H1 (cell line): ENCODE results near the gene RHEB. TPM values are rescaled to one million over a fixed set of nuclear protein-coding genes. Genes with fewer than 3 reads are reported as not detected.

Experiments used
- CHD1 ChIP-seq: IDR thresholded peaks from 2 replicates; pipeline ENCODE4 v1.6.1; 2012; ENCODE audit warnings: low read depth, low read length, improper control_type of control experiment
- JUND ChIP-seq: IDR thresholded peaks from 2 replicates; pipeline ENCODE4 v1.6.1; 2011; ENCODE audit warnings: mild to moderate bottlenecking, improper control_type of control experiment, low read length
- SP1 ChIP-seq: IDR thresholded peaks from 2 replicates; pipeline ENCODE4 v1.6.1; 2011; ENCODE audit warnings: low read depth, low read length
- TBP ChIP-seq: IDR thresholded peaks from 2 replicates; pipeline ENCODE4 v1.6.1; 2011; ENCODE audit warnings: low read depth, low read length, improper control_type of control experiment
- polyA plus RNA-seq, 7 experiments: library from polyadenylated mRNA; depleted of rRNA in 3 of 7; stranded (reverse) in 5 of 7; unstranded in 2 of 7; fragments of >200 nt in 5 of 7; fragments of 200-250 nt in 2 of 7; gene quantifications; 1 replicate in 5 of 7; 2 replicates in 1 of 7; 4 replicates in 1 of 7; pipeline versions ENCODE4 v1.2.1 to v1.2.3, GENCODE V29; 2011 to 2013; ENCODE audit warnings: missing spikeins in 2 of 7, mixed read lengths in 2 of 7
- total RNA-seq: library from RNA; stranded (reverse); fragmentation: NEBNext Ultra II Directional; extraction: Animal tissue kit (Norgen Biotek cat#: 25700); gene quantifications from 2 replicates; pipeline ENCODE4 v1.2.1, GENCODE V29; 2021

RHEB gene
- total and polyA plus RNA-seq, 2 of the 8 experiments (the other 6 are each of a cell fraction or from before 2014, with no cell fraction given), result 60.8 to 132 TPM

- TF ChIP-seq TBP (no peak), JUND (no peak), SP1 (no peak), CHD1 (no peak)
- TF ChIP-seq, all 59 proteins: peak for 0
These were observed 93.2 kb downstream of the RHEB start (continued) for GRCh38 chr7:151426441-151426903.
